Peyer's patch (tissue), 4 donors: ENCODE results near the gene AP1B1. TPM values are rescaled to one million over a fixed set of nuclear protein-coding genes. Genes with fewer than 3 reads are reported as not detected.

ENCODE experiments used
- DNase-seq, 3 donors: peaks; one replicate each; pipeline ENCODE4 v3.0.0-alpha.2; 2017 to 2019
- H3K27ac ChIP-seq, 4 donors: fragments of 200-600 bp; sonication (generic); one replicate each; pipeline ENCODE4 v1.5.1; 2016 to 2019
- H3K27me3 ChIP-seq, 2 donors: fragments of 200-600 bp; sonication (generic); one replicate each; pipeline ENCODE4 v1.5.1; 2019
- H3K36me3 ChIP-seq, 3 donors: fragments of 200-600 bp; sonication (generic); one replicate each; pipeline ENCODE4 v1.5.1; 2016 to 2019
- H3K4me1 ChIP-seq, 4 donors: fragments of 200-600 bp; sonication (generic); one replicate each; pipeline ENCODE4 v1.5.1; 2016 to 2019
- H3K4me3 ChIP-seq, 4 donors: fragments of 200-600 bp; sonication (generic); 1 replicate in 3 of 4; 2 replicates in 1 of 4; pipeline ENCODE4 v1.5.1; 2016 to 2019; ENCODE audit warnings: mild to moderate bottlenecking in 1 of 4
- H3K9me3 ChIP-seq, 4 donors: fragments of 200-600 bp; sonication (generic); one replicate each; pipeline ENCODE4 v1.5.1; 2016 to 2019; ENCODE audit warnings: mild to moderate bottlenecking in 1 of 4
- POLR2A ChIP-seq, 2 donors: fragments of 450-650 bp; IDR thresholded peaks; one replicate each; pipeline ENCODE4 v1.5.1; 2017; ENCODE audit warnings: antibody characterized with exemption in 2 of 2, mild to moderate bottlenecking in 2 of 2, moderate library complexity in 2 of 2
- total RNA-seq, 4 donors: library from RNA; depleted of rRNA; stranded (reverse); fragments of >200 nt; gene quantifications; one replicate each; pipeline ENCODE4 v1.1.0, GENCODE V29; 2016
- TF ChIP-seq, protein P1 (sequence below), 6 experiments: fragments of 450-650 bp in 4 of 6; fragments of 200-600 bp in 2 of 6; sonication (generic) in 1 of 6; IDR thresholded peaks; one replicate each; pipeline ENCODE4 v1.5.1; 2017 to 2019; ENCODE audit warnings: antibody characterized with exemption in 6 of 6, mild to moderate bottlenecking in 3 of 6, moderate library complexity in 1 of 6

The AP1B1 gene
- total RNA-seq, 4 donors from 2014 or later = 109 to 135 (median 124) TPM

DNA sequence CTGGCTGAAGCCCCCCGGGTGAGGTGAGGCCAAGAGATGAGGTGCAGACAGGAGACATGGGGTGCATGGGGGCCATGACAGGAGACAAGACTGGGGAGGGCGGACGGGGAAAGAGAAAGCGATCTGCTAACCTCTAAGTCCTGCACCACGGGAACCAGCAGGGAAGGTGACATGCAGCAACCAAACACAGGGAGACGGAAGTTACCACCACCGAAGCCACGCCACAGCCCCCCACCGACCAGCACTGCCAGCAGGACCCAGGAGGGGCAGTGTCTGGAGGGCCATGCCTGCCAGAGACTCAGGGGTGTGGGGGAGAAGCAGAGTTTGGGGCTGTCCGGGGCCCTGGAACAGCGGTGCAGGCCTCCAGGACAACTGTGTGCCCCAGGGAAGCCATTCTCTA, 58.8 kb downstream of the AP1B1 start:
- Histone ChIP-seq H3K36me3 (peaks cover 0 to 79% (median 0%) of the 10 kb centered on the region in 3 donors), H3K27me3 (no peaks in the 10 kb centered on the region), H3K9me3 (no peaks in the 10 kb centered on the region), H3K4me1 (no peaks in the 10 kb centered on the region), H3K4me3 (no peak overlapping the region), H3K27ac (no peak overlapping the region)
- TF ChIP-seq POLR2A (IDR thresholded peaks at IDR 0.05) = no peak
- TF ChIP-seq, protein P1, sequence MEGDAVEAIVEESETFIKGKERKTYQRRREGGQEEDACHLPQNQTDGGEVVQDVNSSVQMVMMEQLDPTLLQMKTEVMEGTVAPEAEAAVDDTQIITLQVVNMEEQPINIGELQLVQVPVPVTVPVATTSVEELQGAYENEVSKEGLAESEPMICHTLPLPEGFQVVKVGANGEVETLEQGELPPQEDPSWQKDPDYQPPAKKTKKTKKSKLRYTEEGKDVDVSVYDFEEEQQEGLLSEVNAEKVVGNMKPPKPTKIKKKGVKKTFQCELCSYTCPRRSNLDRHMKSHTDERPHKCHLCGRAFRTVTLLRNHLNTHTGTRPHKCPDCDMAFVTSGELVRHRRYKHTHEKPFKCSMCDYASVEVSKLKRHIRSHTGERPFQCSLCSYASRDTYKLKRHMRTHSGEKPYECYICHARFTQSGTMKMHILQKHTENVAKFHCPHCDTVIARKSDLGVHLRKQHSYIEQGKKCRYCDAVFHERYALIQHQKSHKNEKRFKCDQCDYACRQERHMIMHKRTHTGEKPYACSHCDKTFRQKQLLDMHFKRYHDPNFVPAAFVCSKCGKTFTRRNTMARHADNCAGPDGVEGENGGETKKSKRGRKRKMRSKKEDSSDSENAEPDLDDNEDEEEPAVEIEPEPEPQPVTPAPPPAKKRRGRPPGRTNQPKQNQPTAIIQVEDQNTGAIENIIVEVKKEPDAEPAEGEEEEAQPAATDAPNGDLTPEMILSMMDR (IDR thresholded peaks at IDR 0.05) = no peak
- DNase-seq = no peak

DNA sequence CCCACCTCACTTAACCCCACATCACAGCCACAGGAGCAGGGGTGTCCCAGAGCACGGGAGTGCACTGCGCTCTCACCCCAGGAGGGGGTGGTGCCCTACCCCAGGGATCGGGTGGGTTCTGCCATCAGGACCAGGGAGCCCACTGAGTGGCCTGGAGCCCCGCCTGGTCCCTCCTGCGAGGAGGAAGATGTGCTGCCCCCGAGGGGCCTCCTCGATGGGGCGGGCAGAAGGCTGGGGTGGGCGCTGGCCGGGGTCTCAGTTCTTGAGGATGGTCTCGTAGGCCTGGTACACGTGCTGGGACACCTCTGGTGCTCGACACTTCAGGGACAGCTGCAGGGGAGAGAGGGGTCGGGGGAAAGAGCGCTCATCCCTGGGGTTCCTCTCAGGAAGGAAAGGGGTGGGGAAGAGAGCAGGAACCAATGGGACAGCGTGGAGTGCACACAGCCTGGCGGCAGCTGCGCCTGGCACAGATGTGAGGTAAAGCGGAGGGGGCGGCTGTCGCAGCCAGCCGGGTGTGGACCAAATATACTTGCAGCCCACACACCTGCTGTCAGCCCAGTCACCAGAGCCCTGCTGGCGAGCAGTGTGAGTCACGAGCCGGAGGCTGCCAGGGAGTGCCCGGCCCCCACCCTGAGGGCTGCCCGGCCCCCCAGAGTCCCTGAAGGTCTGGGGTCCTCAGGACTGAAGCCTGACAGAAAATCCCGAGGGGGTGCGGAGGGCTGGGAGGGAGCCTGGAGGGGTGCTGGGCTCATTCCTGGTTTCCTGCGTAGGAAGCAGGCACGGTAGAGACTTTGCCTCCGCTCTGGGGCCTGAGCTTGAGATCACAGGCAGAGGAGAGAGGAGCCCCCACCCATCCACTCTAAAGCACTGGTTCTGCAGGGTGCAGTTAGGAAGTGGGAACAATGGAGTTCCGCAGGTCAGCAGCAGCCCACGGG, 59.5 kb downstream of the AP1B1 start:
- Histone ChIP-seq H3K4me1 (no peaks in the 10 kb centered on the region), H3K27ac (no peak overlapping the region), H3K27me3 (no peaks in the 10 kb centered on the region), H3K36me3 (peaks cover 0 to 72% (median 0%) of the 10 kb centered on the region in 3 donors), H3K9me3 (no peaks in the 10 kb centered on the region), H3K4me3 (no peak overlapping the region)
- TF ChIP-seq, protein P1 (IDR thresholded peaks at IDR 0.05) = no peak
- TF ChIP-seq POLR2A (IDR thresholded peaks at IDR 0.05) = no peak
- DNase-seq = no peak

DNA sequence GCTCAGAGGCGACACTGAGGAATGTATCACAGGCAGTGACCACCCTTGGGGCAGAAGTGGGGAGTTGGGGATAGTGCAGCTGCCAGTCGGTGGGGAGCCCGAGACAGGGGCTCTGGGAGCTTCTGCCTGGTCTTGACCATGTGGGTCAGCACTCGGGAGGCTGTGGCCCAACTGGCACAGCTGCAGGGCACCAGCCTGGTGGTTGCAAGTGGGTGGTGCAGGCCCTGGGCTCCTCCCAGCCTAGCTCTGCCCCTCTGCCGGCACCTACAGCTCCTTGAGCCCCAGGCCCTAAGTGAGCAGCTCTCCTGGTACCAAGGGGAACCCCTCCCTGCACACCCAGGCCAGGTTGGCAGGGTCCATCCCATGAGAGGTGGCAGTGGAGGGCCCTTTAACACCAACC, 60.3 kb downstream of the AP1B1 start:
- Histone ChIP-seq H3K36me3 (peaks cover 0 to 67% (median 0%) of the 10 kb centered on the region in 3 donors), H3K27me3 (no peaks in the 10 kb centered on the region), H3K9me3 (no peaks in the 10 kb centered on the region), H3K4me1 (no peaks in the 10 kb centered on the region), H3K27ac (no peak overlapping the region), H3K4me3 (no peak overlapping the region)
- no peak for DNase-seq
- TF ChIP-seq, protein P1 (IDR thresholded peaks at IDR 0.05) = no peak

DNA sequence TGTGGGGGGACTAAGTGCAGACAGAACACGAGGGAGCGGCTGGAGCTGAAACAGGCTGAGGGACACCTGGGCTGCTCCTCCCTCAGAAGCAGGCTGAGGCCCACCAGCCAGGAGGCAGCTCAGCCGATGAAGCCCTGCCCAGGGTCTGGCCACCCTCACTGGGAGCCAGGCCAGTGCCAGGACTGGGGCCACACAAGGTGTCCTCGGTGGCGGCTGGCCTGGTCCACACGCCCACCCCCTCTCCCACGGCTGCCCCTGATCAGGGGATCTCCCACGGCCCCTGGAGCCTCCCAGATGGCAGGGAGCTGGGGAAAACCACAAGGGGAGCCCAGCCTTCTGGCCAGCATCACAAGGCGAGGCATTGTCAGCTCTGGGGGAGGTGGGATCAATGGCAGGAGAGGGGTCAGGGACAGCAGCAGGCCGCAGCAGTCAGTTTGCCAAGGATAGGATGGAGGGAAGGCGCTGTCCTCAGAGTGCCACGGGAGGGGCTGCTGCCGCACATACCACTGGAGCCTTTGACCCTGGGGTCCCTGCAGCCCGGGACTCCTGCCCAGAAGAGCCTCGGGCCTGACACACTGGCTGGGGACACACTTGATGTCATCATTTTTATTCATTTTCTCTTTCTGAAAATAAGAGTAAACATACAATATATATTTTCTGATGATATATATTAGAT, 61.1 kb downstream of the AP1B1 start:
- Histone ChIP-seq H3K4me1 (no peaks in the 10 kb centered on the region), H3K4me3 (no peak overlapping the region), H3K27me3 (no peaks in the 10 kb centered on the region), H3K27ac (no peak overlapping the region), H3K9me3 (no peaks in the 10 kb centered on the region), H3K36me3 (peaks cover 0 to 59% (median 0%) of the 10 kb centered on the region in 3 donors)
- no peak for DNase-seq
- TF ChIP-seq, protein P1 (IDR thresholded peaks at IDR 0.05) = no peak
- no peak for TF ChIP-seq POLR2A (IDR thresholded peaks at IDR 0.05)

DNA sequence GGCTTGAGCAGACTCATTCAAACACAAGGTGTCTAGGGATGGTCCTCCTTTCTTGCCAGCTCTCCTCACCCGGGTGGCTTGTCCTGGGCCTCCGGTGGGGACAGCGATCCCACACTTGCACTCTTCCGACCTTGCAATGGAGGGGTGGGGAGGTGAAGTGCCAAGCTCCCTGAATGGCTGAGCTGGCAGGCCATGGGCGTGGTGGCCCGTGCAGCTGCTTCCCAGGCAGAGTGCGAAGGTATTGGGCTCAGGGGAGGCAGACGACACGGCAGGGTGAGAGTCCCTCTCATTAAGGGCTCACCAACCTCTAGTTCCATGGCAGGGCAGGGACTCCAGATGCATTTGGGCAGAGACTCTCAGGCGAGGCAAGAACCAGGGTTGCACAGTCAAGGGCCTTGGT, 61.9 kb downstream of the AP1B1 start:
- TF ChIP-seq, protein P1 (IDR thresholded peaks at IDR 0.05) = no peak
- no peak for TF ChIP-seq POLR2A (IDR thresholded peaks at IDR 0.05)
- Histone ChIP-seq H3K4me3 (no peak overlapping the region), H3K27ac (no peak overlapping the region), H3K27me3 (no peaks in the 10 kb centered on the region), H3K4me1 (no peaks in the 10 kb centered on the region), H3K9me3 (no peaks in the 10 kb centered on the region), H3K36me3 (peaks cover 0 to 52% (median 0%) of the 10 kb centered on the region in 3 donors)
- DNase-seq = no peak
